Measurements from ENCODE around the gene MAPK8IP3.

- TF ChIP-seq POLR2AphosphoS5 (IDR thresholded peaks at IDR 0.05; ENCODE audit: insufficient read depth in 1 of 2, low read depth in 1 of 2) (no peak), CTCF (IDR thresholded peaks at IDR 0.05) (no peak)
These were observed 34.9 kb downstream of the MAPK8IP3 start for GRCh38 chr16:1740781-1741490.
